Sigmoid colon (tissue), 7 donors: Measurements from ENCODE around the gene SDK2. TPM values are rescaled to one million over a fixed set of nuclear protein-coding genes. Genes with fewer than 3 reads are reported as not detected.

ENCODE experiments used
- DNase-seq: peaks from one replicate; pipeline ENCODE4 v3.0.0-alpha.2; 2019
- H3K27ac ChIP-seq, 4 donors: fragments of 200-600 bp; sonication (generic); one replicate each; pipeline ENCODE4 v1.5.1; 2016 to 2019; ENCODE audit warnings: mild to moderate bottlenecking in 1 of 4
- H3K27me3 ChIP-seq, 3 donors: fragments of 200-600 bp; sonication (generic); one replicate each; pipeline ENCODE4 v1.5.1; 2019; ENCODE audit warnings: mild to moderate bottlenecking in 1 of 3
- H3K36me3 ChIP-seq, 4 donors: fragments of 200-600 bp; sonication (generic); one replicate each; pipeline ENCODE4 v1.5.1; 2016 to 2019
- H3K4me1 ChIP-seq, 4 donors: fragments of 200-600 bp; sonication (generic); one replicate each; pipeline ENCODE4 v1.5.1; 2017 to 2019
- H3K4me3 ChIP-seq, 4 donors: fragments of 200-600 bp; sonication (generic); one replicate each; pipeline ENCODE4 v1.5.1; 2017 to 2019; ENCODE audit warnings: mild to moderate bottlenecking in 2 of 4, moderate library complexity in 1 of 4
- H3K9me3 ChIP-seq, 4 donors: fragments of 200-600 bp in 3 of 4; sonication (generic) in 3 of 4; one replicate each; pipeline versions ENCODE4 v1.5.1 to v1.6.1; 2013 to 2019
- EP300 ChIP-seq, 4 donors: sonication (generic); formaldehyde crosslinking; IDR thresholded peaks; one replicate each; pipeline ENCODE4 v1.6.1; 2017; ENCODE audit warnings: antibody characterized with exemption in 4 of 4
- POLR2A ChIP-seq, 2 donors: fragments of 450-650 bp; IDR thresholded peaks; one replicate each; pipeline ENCODE4 v1.6.1; 2016; ENCODE audit warnings: antibody characterized with exemption in 2 of 2, mild to moderate bottlenecking in 2 of 2, moderate library complexity in 2 of 2
- POLR2AphosphoS5 ChIP-seq, 4 donors: sonication (generic); formaldehyde crosslinking; IDR thresholded peaks; one replicate each; pipeline ENCODE4 v1.6.1; 2017; ENCODE audit warnings: antibody characterized with exemption in 4 of 4
- WGBS, 2 donors: extraction: QIAGEN DNeasy Blood & Tissue Kit; methylation state at CpG; one replicate each; pipeline ENCODE4 v1.1.7; 2013; 5-methylcytosine and 5-hydroxymethylcytosine counted together
- intact Hi-C: fragments of 100-400 bp; cut with DNase I; formaldehyde crosslinking; loops from one replicate; pipeline ENCODE4 v1.15.1; 2023
- polyA plus RNA-seq, 3 donors: library from polyadenylated mRNA; stranded (reverse); fragments of 200-250 nt; gene quantifications; one replicate each; pipeline ENCODE4 v1.2.3, GENCODE V29; 2013
- total RNA-seq, 4 donors: library from RNA; depleted of rRNA; stranded (reverse); fragments of >200 nt; gene quantifications; one replicate each; pipeline ENCODE4 v1.1.0, GENCODE V29; 2016
- TF ChIP-seq, protein P1 (sequence below), 4 experiments: fragments of 450-650 bp in 3 of 4; fragments of 200-600 bp in 1 of 4; IDR thresholded peaks; one replicate each; pipeline ENCODE4 v1.5.1; 2016 to 2019; ENCODE audit warnings: antibody characterized with exemption in 4 of 4, mild to moderate bottlenecking in 3 of 4, moderate library complexity in 2 of 4
- donor health status: healthy with polysubstance abuse.
- donor health status: Bipolar disorder and iron deficiency.
- donor health status: healthy.

SDK2 gene
- total and polyA plus RNA-seq, 7 donors, result under 0.01 to 1.9 (median 0.71) TPM

GRCh38 chr17:73639322-73639721 is 4.9 kb downstream of the SDK2 start:
- Histone ChIP-seq H3K27me3 (peaks cover 13 to 54% (median 24%) of the 10 kb centered on the region in 3 donors), H3K4me3 (no peak overlapping the region), H3K27ac (no peak overlapping the region), H3K4me1 (peaks cover 0 to 20% (median 17%) of the 10 kb centered on the region in 4 donors), H3K9me3 (no peaks in the 10 kb centered on the region), H3K36me3 (no peaks in the 10 kb centered on the region)
- TF ChIP-seq POLR2AphosphoS5 (IDR thresholded peaks at IDR 0.05) (no peak), POLR2A (IDR thresholded peaks at IDR 0.05) (no peak), EP300 (IDR thresholded peaks at IDR 0.05) (no peak)
- TF ChIP-seq, protein P1, sequence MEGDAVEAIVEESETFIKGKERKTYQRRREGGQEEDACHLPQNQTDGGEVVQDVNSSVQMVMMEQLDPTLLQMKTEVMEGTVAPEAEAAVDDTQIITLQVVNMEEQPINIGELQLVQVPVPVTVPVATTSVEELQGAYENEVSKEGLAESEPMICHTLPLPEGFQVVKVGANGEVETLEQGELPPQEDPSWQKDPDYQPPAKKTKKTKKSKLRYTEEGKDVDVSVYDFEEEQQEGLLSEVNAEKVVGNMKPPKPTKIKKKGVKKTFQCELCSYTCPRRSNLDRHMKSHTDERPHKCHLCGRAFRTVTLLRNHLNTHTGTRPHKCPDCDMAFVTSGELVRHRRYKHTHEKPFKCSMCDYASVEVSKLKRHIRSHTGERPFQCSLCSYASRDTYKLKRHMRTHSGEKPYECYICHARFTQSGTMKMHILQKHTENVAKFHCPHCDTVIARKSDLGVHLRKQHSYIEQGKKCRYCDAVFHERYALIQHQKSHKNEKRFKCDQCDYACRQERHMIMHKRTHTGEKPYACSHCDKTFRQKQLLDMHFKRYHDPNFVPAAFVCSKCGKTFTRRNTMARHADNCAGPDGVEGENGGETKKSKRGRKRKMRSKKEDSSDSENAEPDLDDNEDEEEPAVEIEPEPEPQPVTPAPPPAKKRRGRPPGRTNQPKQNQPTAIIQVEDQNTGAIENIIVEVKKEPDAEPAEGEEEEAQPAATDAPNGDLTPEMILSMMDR (IDR thresholded peaks at IDR 0.05), result no peak
- intact Hi-C loops, result no loop called here
- no peak for DNase-seq
- 78 to 84% methylated on average over 11 of the region's 11 CpGs for WGBS, 2 donors

DNA sequence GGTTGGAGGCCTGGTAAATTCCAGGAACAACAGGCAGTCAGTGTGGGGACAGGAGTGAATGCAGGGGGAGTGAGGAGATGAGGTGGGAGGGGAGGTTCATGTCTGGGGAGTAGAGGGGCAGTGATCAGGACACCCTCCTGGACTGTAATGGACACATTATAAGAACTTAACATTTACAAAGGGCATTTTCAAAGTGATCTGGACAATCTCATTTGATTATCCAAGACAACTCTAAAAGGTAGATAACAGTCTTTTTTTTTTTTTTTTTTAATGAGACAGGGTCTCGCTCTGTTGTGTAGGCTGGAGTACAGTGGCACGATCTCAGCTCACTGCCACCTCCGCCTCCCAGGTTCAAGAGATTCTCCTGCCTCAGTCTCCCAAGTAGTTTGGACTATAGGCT is 5.7 kb downstream of the SDK2 start:
- peaks cover 10 to 46% (median 16%) of the 10 kb centered on the region in 3 donors for H3K27me3 ChIP-seq
- WGBS, 2 donors, result 93 to 98% methylated on average over 3 of the region's 3 CpGs
- no peak for DNase-seq
- H3K9me3 ChIP-seq, result no peaks in the 10 kb centered on the region
- intact Hi-C loops, result no loop called here
- TF ChIP-seq POLR2A (IDR thresholded peaks at IDR 0.05) (no peak), EP300 (IDR thresholded peaks at IDR 0.05) (no peak), POLR2AphosphoS5 (IDR thresholded peaks at IDR 0.05) (no peak)
- TF ChIP-seq, protein P1 (IDR thresholded peaks at IDR 0.05), result no peak
- no peaks in the 10 kb centered on the region for H3K36me3 ChIP-seq
- peaks cover 0 to 13% (median 10%) of the 10 kb centered on the region in 4 donors for H3K4me1 ChIP-seq
- no peak overlapping the region for H3K27ac ChIP-seq
- H3K4me3 ChIP-seq, result no peak overlapping the region

GRCh38 chr17:73637866-73638265 is 6.4 kb downstream of the SDK2 start:
- Histone ChIP-seq H3K9me3 (no peaks in the 10 kb centered on the region), H3K27ac (no peak overlapping the region), H3K4me3 (no peak overlapping the region), H3K36me3 (no peaks in the 10 kb centered on the region), H3K27me3 (peaks cover 7 to 39% (median 9%) of the 10 kb centered on the region in 3 donors), H3K4me1 (peaks cover 0 to 6% (median 3%) of the 10 kb centered on the region in 4 donors)
- TF ChIP-seq EP300 (IDR thresholded peaks at IDR 0.05) (no peak), POLR2A (IDR thresholded peaks at IDR 0.05) (no peak), POLR2AphosphoS5 (IDR thresholded peaks at IDR 0.05) (no peak)
- TF ChIP-seq, protein P1 (IDR thresholded peaks at IDR 0.05), result no peak
- intact Hi-C loops, result no loop called here
- 90% methylated on average over 8 of the region's 8 CpGs for WGBS, 2 donors
- no peak for DNase-seq

- 86 to 91% methylated on average over 12 of the region's 12 CpGs for WGBS, 2 donors
- Histone ChIP-seq H3K27ac (no peak overlapping the region), H3K4me3 (no peak overlapping the region), H3K27me3 (peaks cover 0 to 18% (median 1%) of the 10 kb centered on the region in 3 donors), H3K4me1 (no peaks in the 10 kb centered on the region), H3K36me3 (no peaks in the 10 kb centered on the region), H3K9me3 (no peaks in the 10 kb centered on the region)
- DNase-seq, result peak; percentile 40
- TF ChIP-seq POLR2A (IDR thresholded peaks at IDR 0.05), result no peak
- TF ChIP-seq POLR2AphosphoS5 (IDR thresholded peaks at IDR 0.05), result no peak
- TF ChIP-seq EP300 (IDR thresholded peaks at IDR 0.05), result no peak
- TF ChIP-seq, protein P1 (IDR thresholded peaks at IDR 0.05), result no peak
- intact Hi-C loops, result no loop called here
Observed at GRCh38 chr17:73635101-73635817, 9.0 kb downstream of the SDK2 start.
